ENCODE measurements around the gene TPI1.

TPI1 gene

GRCh38 chr12:6909421-6910145 is 42.3 kb downstream of the TPI1 start:
- CTCF ChIA-PET: interaction anchor here (0.7 to 5.0 kb wide), 8 partner anchors 14 to 55 kb away, joined by 3 to 35 read pairs (median 4); no protein-coding TSS in a partner anchor

GRCh38 chr12:6912164-6912935 is 45.0 kb downstream of the TPI1 start:
- POLR2A ChIA-PET: no interaction called here
- CTCF ChIA-PET: interaction anchor here (1.3 to 5.7 kb wide), 12 partner anchors 10 to 197 kb away, joined by 3 to 45 read pairs (median 6); partner anchors contain the start of genes C12orf57, LPCAT3, RNU7-1 and SPSB2
- no peak for TF ChIP-seq CTCF (IDR thresholded peaks at IDR 0.05; ENCODE audit: control extremely low read depth, extremely low read depth, low read depth, missing control alignments)
- DNase-seq (ENCODE audit: extremely low spot score): no peak

More at GRCh38 chr12:6909421-6910145, 42.3 kb downstream of the TPI1 start:
- no peak for TF ChIP-seq CTCF (IDR thresholded peaks at IDR 0.05; ENCODE audit: control extremely low read depth, extremely low read depth, low read depth, missing control alignments)
- POLR2A ChIA-PET: interaction anchor here (1.3 to 1.4 kb wide), 2 partner anchors 43 kb away, joined by 3 read pairs; partner anchors contain the start of gene TPI1
- no peak for DNase-seq (ENCODE audit: extremely low spot score)

- CTCF ChIA-PET: interaction anchor here (0.6 to 5.7 kb wide), 6 partner anchors 11 to 198 kb away, joined by 3 to 45 read pairs (median 5); no protein-coding TSS in a partner anchor
- DNase-seq (ENCODE audit: extremely low spot score): peak; percentile 89
- no peak for TF ChIP-seq CTCF (IDR thresholded peaks at IDR 0.05; ENCODE audit: control extremely low read depth, extremely low read depth, low read depth, missing control alignments)
- POLR2A ChIA-PET: interaction anchor here (1.0 to 1.4 kb wide), 4 partner anchors 23 to 47 kb away, joined by 3 to 5 read pairs (median 4); partner anchors contain the start of genes C12orf57, RNU7-1, SPSB2 and TPI1
Observed at GRCh38 chr12:6914246-6914946, 47.1 kb downstream of the TPI1 start, which contains the start of gene ENO2. TSS of gene ENO2 (plus strand) at chr12:6914580. CDS start at chr12:6915833, 1,253 bp downstream.

GRCh38 chr12:6914947-6915788 is 47.8 kb downstream of the TPI1 start:
- POLR2A ChIA-PET: interaction anchor here (1.0 to 1.4 kb wide), 4 partner anchors 24 to 48 kb away, joined by 3 to 5 read pairs (median 4); partner anchors contain the start of genes C12orf57, RNU7-1, SPSB2 and TPI1
- TF ChIP-seq CTCF (IDR thresholded peaks at IDR 0.05; ENCODE audit: control extremely low read depth, extremely low read depth, low read depth, missing control alignments): no peak
- DNase-seq (ENCODE audit: extremely low spot score): no peak
- CTCF ChIA-PET: interaction anchor here (0.6 to 5.7 kb wide), 5 partner anchors 10 to 198 kb away, joined by 3 to 45 read pairs (median 7); no protein-coding TSS in a partner anchor

GRCh38 chr12:6915789-6916285 is 48.5 kb downstream of the TPI1 start:
- ChIA-PET POLR2A (interaction anchor here (1.3 kb wide), 1 partner anchor 43 kb away, joined by 5 read pairs; the partner anchor contains the start of gene SPSB2), CTCF (interaction anchor here (0.8 to 5.7 kb wide), 8 partner anchors 9 to 197 kb away, joined by 3 to 45 read pairs (median 3); partner anchors contain the start of gene SPSB2)

More at GRCh38 chr12:6915789-6916285, 48.5 kb downstream of the TPI1 start:
- TF ChIP-seq CTCF (IDR thresholded peaks at IDR 0.05; ENCODE audit: control extremely low read depth, extremely low read depth, low read depth, missing control alignments): no peak
- DNase-seq (ENCODE audit: extremely low spot score): no peak
